Thyroid gland (tissue), 4 donors: ENCODE measurements around the gene OAS1.

Experiments used
- POLR2A ChIP-seq, 2 donors: fragments of 450-650 bp; IDR thresholded peaks; one replicate each; pipeline ENCODE4 v1.6.1; 2017; ENCODE audit warnings: antibody characterized with exemption in 2 of 2, mild to moderate bottlenecking in 2 of 2, moderate library complexity in 1 of 2
- TF ChIP-seq, protein P1 (sequence below), 6 experiments: fragments of 200-600 bp in 3 of 6; fragments of 450-650 bp in 3 of 6; sonication (generic) in 3 of 6; IDR thresholded peaks; one replicate each; pipeline ENCODE4 v1.5.1; 2016 to 2019; ENCODE audit warnings: antibody characterized with exemption in 6 of 6, mild to moderate bottlenecking in 2 of 6, inconsistent platforms in 1 of 6, moderate library complexity in 1 of 6

DNA sequence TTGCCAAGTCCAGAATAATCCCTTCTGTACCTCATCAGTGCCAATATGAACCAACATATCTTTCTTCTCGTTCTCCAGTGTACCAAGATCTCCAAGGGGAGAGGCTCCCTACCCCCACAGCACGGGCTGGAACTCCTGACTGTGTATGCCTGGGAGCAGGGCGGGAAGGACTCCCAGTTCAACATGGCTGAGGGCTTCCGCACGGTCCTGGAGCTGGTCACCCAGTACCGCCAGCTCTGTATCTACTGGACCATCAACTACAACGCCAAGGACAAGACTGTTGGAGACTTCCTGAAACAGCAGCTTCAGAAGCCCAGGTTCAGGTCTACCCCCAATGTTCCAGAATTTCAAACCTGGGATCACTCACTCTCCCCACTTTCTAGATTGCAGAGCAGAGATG is 61.1 kb downstream of the OAS1 start:
- TF ChIP-seq, protein P1, sequence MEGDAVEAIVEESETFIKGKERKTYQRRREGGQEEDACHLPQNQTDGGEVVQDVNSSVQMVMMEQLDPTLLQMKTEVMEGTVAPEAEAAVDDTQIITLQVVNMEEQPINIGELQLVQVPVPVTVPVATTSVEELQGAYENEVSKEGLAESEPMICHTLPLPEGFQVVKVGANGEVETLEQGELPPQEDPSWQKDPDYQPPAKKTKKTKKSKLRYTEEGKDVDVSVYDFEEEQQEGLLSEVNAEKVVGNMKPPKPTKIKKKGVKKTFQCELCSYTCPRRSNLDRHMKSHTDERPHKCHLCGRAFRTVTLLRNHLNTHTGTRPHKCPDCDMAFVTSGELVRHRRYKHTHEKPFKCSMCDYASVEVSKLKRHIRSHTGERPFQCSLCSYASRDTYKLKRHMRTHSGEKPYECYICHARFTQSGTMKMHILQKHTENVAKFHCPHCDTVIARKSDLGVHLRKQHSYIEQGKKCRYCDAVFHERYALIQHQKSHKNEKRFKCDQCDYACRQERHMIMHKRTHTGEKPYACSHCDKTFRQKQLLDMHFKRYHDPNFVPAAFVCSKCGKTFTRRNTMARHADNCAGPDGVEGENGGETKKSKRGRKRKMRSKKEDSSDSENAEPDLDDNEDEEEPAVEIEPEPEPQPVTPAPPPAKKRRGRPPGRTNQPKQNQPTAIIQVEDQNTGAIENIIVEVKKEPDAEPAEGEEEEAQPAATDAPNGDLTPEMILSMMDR (IDR thresholded peaks at IDR 0.05): no peak
- TF ChIP-seq POLR2A (IDR thresholded peaks at IDR 0.05): no peak
